ENCODE data around the gene KCNAB1.

KCNAB1 gene

DNA sequence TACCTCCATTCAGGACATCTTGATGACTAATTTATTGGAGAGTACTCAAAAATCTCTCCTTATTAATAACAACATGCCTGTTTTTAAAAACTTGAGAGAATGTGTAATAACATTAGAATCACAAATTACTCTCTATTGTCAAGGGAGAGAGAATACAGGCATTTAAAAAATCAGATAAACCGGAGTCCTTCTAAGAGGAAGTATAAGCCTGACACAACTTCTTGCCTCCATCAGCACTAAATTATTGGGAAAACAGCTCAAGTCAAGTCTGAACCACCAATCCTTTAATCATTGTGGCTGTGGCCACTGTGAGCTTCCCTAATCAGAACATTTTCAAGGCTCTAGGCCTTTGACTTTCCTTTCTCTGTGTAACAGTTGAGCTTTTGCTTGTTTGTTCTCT lies 396.6 kb downstream of the KCNAB1 start:
- H3K4me3 ChIP-seq (ENCODE audit: low read depth, low read length): no peak overlapping the region
- TF ChIP-seq, protein P1, sequence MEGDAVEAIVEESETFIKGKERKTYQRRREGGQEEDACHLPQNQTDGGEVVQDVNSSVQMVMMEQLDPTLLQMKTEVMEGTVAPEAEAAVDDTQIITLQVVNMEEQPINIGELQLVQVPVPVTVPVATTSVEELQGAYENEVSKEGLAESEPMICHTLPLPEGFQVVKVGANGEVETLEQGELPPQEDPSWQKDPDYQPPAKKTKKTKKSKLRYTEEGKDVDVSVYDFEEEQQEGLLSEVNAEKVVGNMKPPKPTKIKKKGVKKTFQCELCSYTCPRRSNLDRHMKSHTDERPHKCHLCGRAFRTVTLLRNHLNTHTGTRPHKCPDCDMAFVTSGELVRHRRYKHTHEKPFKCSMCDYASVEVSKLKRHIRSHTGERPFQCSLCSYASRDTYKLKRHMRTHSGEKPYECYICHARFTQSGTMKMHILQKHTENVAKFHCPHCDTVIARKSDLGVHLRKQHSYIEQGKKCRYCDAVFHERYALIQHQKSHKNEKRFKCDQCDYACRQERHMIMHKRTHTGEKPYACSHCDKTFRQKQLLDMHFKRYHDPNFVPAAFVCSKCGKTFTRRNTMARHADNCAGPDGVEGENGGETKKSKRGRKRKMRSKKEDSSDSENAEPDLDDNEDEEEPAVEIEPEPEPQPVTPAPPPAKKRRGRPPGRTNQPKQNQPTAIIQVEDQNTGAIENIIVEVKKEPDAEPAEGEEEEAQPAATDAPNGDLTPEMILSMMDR (IDR thresholded peaks at IDR 0.05; ENCODE audit: borderline replicate concordance, insufficient read depth, low read depth, low read length): no peak

DNA sequence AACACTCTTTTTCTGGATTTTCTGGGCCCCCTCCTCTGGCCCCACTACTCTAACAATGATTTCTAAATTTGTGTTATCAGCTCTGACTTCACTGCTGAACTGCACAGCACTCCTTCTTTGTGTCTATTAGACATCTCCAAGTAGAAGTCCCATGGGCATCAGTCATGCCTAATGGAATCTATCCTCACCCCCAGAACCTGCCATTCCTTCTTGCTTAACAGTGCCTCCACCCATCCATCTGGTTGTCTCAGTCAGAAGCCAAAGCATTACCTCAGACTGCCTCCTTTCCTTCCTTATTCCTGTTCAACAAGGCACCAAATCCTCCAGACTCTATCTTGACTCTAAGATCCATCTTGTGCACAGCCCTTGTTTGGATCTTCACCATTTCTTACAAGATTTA lies 398.3 kb downstream of the KCNAB1 start:
- TF ChIP-seq, protein P1 (IDR thresholded peaks at IDR 0.05; ENCODE audit: borderline replicate concordance, insufficient read depth, low read depth, low read length): no peak
- no peak overlapping the region for H3K4me3 ChIP-seq (ENCODE audit: low read depth, low read length)

- TF ChIP-seq, protein P1 (IDR thresholded peaks at IDR 0.05; ENCODE audit: borderline replicate concordance, insufficient read depth, low read depth, low read length): no peak
- no peak overlapping the region for H3K4me3 ChIP-seq (ENCODE audit: low read depth, low read length)
Observed at GRCh38 chr3:156519758-156520162, 399.4 kb downstream of the KCNAB1 start.

GRCh38 chr3:156522673-156523072 lies 402.3 kb downstream of the KCNAB1 start:
- H3K4me3 ChIP-seq (ENCODE audit: low read depth, low read length): no peak overlapping the region
- TF ChIP-seq, protein P1 (IDR thresholded peaks at IDR 0.05; ENCODE audit: borderline replicate concordance, insufficient read depth, low read depth, low read length): no peak

GRCh38 chr3:156525808-156526207 lies 405.4 kb downstream of the KCNAB1 start:
- TF ChIP-seq, protein P1 (IDR thresholded peaks at IDR 0.05; ENCODE audit: borderline replicate concordance, insufficient read depth, low read depth, low read length): no peak
- H3K4me3 ChIP-seq (ENCODE audit: low read depth, low read length): no peak overlapping the region

DNA sequence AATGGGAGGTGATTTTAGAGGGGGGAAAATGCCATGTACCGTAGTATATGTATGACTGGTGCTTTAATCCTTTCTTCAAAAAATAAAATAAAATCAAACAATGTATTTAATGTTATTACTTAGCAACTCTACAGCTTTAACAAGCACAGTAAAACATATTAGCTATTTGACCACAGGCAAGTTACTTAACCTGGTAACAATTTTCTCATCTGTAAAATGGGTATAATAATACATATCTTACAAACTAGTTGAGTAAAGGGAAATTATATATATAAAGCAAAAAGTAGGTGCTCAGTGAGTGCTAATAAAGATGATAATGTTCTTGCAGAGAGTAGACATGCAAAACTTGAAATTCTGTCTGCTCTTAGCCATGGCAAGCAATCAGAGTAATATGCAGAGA lies 406.7 kb downstream of the KCNAB1 start:
- TF ChIP-seq, protein P1 (IDR thresholded peaks at IDR 0.05; ENCODE audit: borderline replicate concordance, insufficient read depth, low read depth, low read length): no peak
- no peak overlapping the region for H3K4me3 ChIP-seq (ENCODE audit: low read depth, low read length)

- TF ChIP-seq, protein P1 (IDR thresholded peaks at IDR 0.05; ENCODE audit: borderline replicate concordance, insufficient read depth, low read depth, low read length): no peak
- no peak overlapping the region for H3K4me3 ChIP-seq (ENCODE audit: low read depth, low read length)
Observed at GRCh38 chr3:156530980-156531379, 410.6 kb downstream of the KCNAB1 start.

Data from GM12875 (cell line).